ENCODE results near the gene TBPL2. TPM values are rescaled to one million over a fixed set of nuclear protein-coding genes. Genes with fewer than 3 reads are reported as not detected.
A peak's percentile ranks its signal among the peaks of the same experiment; 100 is the strongest.
"Not testable (repeated sequence)": the region's sequence is repeated elsewhere in the genome, so short reads cannot be mapped to it uniquely, and the experiment has no call there.

TBPL2 gene
- total RNA-seq: not detected in 2 replicates

- H3K4me3 ChIP-seq (ENCODE audit: low read depth, low read length): no peak within 1 kb of the TSS
- peak; percentile 20 for TF ChIP-seq CTCF (conservative IDR thresholded peaks at IDR 0.05; ENCODE audit: low read depth, low read length)
These were observed at the start of gene TBPL2 for GRCh38 chr14:55440385-55440784. Gene TBPL2 (minus strand): TSS chr14:55440616. CDS start chr14:55440449, 167 bp downstream.

DNA sequence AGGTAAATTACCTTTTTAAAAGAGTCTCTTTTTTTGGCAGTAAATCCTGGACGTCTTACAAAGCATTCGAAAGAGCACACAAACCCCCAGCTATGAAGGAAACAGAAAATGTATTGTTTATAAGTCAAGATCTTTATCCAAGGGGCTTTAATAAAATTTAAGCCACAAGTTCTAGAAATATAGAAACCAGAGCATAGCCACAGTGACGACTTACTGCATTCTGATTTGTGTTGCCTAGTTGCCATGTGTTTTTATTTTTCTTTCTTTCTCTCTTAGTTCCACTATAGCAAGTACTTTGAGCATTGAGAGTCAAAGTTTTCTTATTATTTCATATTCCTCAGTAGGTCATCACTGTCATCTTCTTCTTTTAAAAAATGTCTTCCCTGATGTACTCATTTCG, 47.8 kb upstream of the TBPL2 start:
- no peak for DNase-seq (ENCODE audit: low read depth)

More at GRCh38 chr14:55440385-55440784, at the start of gene TBPL2:
- DNase-seq (ENCODE audit: low read depth): no peak

GRCh38 chr14:55482936-55483605, 42.7 kb upstream of the TBPL2 start:
- H3K4me3 ChIP-seq (ENCODE audit: low read depth, low read length): no peak overlapping the region
- TF ChIP-seq CTCF (conservative IDR thresholded peaks at IDR 0.05; ENCODE audit: low read depth, low read length): no peak
- no peak for DNase-seq (ENCODE audit: low read depth)

More for the DNA sequence above, 47.8 kb upstream of the TBPL2 start:
- no peak overlapping the region for H3K4me3 ChIP-seq (ENCODE audit: low read depth, low read length)
- TF ChIP-seq CTCF (conservative IDR thresholded peaks at IDR 0.05; ENCODE audit: low read depth, low read length): no peak

DNA sequence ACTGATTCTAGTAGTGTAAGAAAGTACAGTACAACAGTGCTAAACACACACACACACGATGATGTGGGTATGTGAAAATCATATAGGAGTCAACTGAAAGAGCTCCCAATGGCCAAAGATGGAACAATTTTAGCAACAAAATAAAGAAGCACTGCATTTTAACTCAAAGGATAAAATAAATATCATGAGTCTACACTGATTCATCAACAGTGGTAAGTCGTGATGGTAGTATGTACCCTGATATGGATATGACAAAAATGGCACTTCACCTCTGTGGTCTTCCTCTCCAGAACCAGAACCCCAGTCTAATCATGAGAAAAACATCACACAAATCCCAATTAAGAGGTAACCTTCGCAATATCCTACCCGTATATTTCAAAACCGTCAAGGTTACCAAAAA, 41.4 kb upstream of the TBPL2 start:
- TF ChIP-seq CTCF (conservative IDR thresholded peaks at IDR 0.05; ENCODE audit: low read depth, low read length): no peak
- no peak for DNase-seq (ENCODE audit: low read depth)
- no peak overlapping the region for H3K4me3 ChIP-seq (ENCODE audit: low read depth, low read length)

GRCh38 chr14:55477680-55478079, 37.3 kb upstream of the TBPL2 start:
- TF ChIP-seq CTCF (conservative IDR thresholded peaks at IDR 0.05; ENCODE audit: low read depth, low read length): no peak
- H3K4me3 ChIP-seq (ENCODE audit: low read depth, low read length): no peak overlapping the region
- DNase-seq (ENCODE audit: low read depth): no peak

DNA sequence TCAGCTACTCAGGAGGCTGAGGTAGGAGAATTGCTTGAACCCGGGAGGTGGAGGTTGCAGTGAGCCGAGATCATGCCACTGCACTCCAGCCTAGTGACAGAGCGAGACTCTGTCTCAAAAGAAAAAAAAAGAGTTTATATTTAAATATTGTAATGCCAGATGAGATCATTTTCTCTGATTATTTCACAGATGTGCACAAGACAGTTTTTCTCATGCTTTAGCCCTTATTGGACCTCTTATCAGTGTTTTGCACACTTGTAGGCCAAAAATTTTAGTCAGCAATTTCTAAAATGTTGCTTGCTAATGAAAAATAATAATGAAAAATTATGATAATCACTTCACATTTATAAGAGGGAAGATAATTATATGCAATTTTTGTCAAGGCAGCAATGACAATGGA, 36.0 kb upstream of the TBPL2 start:
- not testable (repeated sequence) for DNase-seq (ENCODE audit: low read depth); H3K4me3 ChIP-seq (ENCODE audit: low read depth, low read length)

- no peak for DNase-seq (ENCODE audit: low read depth)
- no peak overlapping the region for H3K4me3 ChIP-seq (ENCODE audit: low read depth, low read length)
- no peak for TF ChIP-seq CTCF (conservative IDR thresholded peaks at IDR 0.05; ENCODE audit: low read depth, low read length)
These were observed 33.4 kb upstream of the TBPL2 start for GRCh38 chr14:55473786-55474185.

All from epithelial cell of proximal tubule (primary cell).